ENCODE results near the gene ADO.

Gene ADO

GRCh38 chr10:62804356-62805230 lies at the start of gene ADO:
Gene ADO, plus strand, starts transcription at chr10:62804720. Its CDS starts 340 bp downstream, at chr10:62805060.
- TF ChIP-seq CTCF (IDR thresholded peaks at IDR 0.05; ENCODE audit: low read depth, low read length): no peak
- DNase-seq (ENCODE audit: extremely low read depth, low read depth): peak; percentile 52

- no peak for DNase-seq (ENCODE audit: extremely low read depth, low read depth)
- TF ChIP-seq CTCF (IDR thresholded peaks at IDR 0.05; ENCODE audit: low read depth, low read length): no peak
These were observed 49.6 kb upstream of the ADO start for GRCh38 chr10:62754963-62755362.

- no peak for DNase-seq (ENCODE audit: extremely low read depth, low read depth)
- no peak for TF ChIP-seq CTCF (IDR thresholded peaks at IDR 0.05; ENCODE audit: low read depth, low read length)
These were observed 48.6 kb upstream of the ADO start for GRCh38 chr10:62755662-62756653.

- TF ChIP-seq CTCF (IDR thresholded peaks at IDR 0.05; ENCODE audit: low read depth, low read length): no peak
- no peak for DNase-seq (ENCODE audit: extremely low read depth, low read depth)
These were observed 44.8 kb upstream of the ADO start for GRCh38 chr10:62759599-62760175.

GRCh38 chr10:62760401-62760800 lies 44.1 kb upstream of the ADO start:
- no peak for TF ChIP-seq CTCF (IDR thresholded peaks at IDR 0.05; ENCODE audit: low read depth, low read length)
- DNase-seq (ENCODE audit: extremely low read depth, low read depth): no peak

- no peak for TF ChIP-seq CTCF (IDR thresholded peaks at IDR 0.05; ENCODE audit: low read depth, low read length)
- no peak for DNase-seq (ENCODE audit: extremely low read depth, low read depth)
These were observed 43.4 kb upstream of the ADO start for GRCh38 chr10:62761115-62761514.

Data from AG09319 (cell line).